Breast epithelium (tissue), 3 donors: Measurements from ENCODE around the gene ARFGAP3.

Source experiments
- POLR2AphosphoS5 ChIP-seq, 3 donors: sonication (generic); formaldehyde crosslinking; IDR thresholded peaks; one replicate each; pipeline ENCODE4 v1.6.1; 2017; ENCODE audit warnings: antibody characterized with exemption in 3 of 3
- TF ChIP-seq, protein P1 (sequence below), 3 donors: fragments of 450-650 bp; IDR thresholded peaks; one replicate each; pipeline ENCODE4 v1.5.1; 2016 to 2017; ENCODE audit warnings: antibody characterized with exemption in 3 of 3, mild to moderate bottlenecking in 3 of 3, moderate library complexity in 3 of 3

- peak in 1 of 3 donors; percentile 17 for TF ChIP-seq POLR2AphosphoS5 (IDR thresholded peaks at IDR 0.05)
- TF ChIP-seq, protein P1, sequence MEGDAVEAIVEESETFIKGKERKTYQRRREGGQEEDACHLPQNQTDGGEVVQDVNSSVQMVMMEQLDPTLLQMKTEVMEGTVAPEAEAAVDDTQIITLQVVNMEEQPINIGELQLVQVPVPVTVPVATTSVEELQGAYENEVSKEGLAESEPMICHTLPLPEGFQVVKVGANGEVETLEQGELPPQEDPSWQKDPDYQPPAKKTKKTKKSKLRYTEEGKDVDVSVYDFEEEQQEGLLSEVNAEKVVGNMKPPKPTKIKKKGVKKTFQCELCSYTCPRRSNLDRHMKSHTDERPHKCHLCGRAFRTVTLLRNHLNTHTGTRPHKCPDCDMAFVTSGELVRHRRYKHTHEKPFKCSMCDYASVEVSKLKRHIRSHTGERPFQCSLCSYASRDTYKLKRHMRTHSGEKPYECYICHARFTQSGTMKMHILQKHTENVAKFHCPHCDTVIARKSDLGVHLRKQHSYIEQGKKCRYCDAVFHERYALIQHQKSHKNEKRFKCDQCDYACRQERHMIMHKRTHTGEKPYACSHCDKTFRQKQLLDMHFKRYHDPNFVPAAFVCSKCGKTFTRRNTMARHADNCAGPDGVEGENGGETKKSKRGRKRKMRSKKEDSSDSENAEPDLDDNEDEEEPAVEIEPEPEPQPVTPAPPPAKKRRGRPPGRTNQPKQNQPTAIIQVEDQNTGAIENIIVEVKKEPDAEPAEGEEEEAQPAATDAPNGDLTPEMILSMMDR (IDR thresholded peaks at IDR 0.05): no peak
Observed at GRCh38 chr22:42868751-42869251, 11.7 kb upstream of the ARFGAP3 start.
